Stimulated activated CD8-positive, alpha-beta memory T cell treated with anti-CD3 and anti-CD28 coated beads, Interleukin-7, amount 100 ng/mL, for 1 hour (primary cell): ENCODE measurements around the gene TRIM44.

Experiments
- DNase-seq, 2 donors: peaks; one replicate each; pipeline ENCODE4 v3.0.0-alpha.2; 2020; ENCODE audit warnings: low read depth in 2 of 2

The TRIM44 gene, protein sequence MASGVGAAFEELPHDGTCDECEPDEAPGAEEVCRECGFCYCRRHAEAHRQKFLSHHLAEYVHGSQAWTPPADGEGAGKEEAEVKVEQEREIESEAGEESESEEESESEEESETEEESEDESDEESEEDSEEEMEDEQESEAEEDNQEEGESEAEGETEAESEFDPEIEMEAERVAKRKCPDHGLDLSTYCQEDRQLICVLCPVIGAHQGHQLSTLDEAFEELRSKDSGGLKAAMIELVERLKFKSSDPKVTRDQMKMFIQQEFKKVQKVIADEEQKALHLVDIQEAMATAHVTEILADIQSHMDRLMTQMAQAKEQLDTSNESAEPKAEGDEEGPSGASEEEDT

DNA sequence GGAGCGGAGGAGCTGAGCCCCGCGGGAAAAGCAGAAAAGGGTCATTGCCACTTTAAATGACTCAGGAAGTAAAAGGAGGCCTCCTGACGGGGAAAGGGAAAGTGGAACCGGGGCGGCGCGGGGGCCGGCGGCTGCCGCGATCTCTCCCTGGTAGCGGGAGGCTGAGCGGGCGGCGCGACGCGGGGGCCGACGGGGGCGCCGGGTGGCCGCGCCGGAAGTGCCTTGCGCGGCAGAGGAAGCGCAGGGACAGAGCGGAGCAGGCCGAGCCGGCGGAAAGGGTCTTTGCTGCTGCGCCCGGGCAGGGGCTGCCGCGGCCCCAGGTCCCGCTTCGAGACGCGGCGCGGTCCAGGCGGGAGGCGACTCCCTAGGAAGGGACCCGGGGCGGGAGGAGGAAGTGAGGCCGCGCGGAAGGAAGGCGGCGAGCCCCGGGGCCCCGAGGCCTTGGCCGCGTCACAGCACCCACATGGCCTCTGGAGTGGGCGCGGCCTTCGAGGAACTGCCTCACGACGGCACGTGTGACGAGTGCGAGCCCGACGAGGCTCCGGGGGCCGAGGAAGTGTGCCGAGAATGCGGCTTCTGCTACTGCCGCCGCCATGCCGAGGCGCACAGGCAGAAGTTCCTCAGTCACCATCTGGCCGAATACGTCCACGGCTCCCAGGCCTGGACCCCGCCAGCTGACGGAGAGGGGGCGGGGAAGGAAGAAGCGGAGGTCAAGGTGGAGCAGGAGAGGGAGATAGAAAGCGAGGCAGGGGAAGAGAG, at the start of gene TRIM44:
Gene TRIM44, plus strand, starts transcription at position 127 of the 759 bp plus-strand sequence. Its CDS starts 337 bp downstream, at position 464.
- peak; percentile 55 for DNase-seq

DNA sequence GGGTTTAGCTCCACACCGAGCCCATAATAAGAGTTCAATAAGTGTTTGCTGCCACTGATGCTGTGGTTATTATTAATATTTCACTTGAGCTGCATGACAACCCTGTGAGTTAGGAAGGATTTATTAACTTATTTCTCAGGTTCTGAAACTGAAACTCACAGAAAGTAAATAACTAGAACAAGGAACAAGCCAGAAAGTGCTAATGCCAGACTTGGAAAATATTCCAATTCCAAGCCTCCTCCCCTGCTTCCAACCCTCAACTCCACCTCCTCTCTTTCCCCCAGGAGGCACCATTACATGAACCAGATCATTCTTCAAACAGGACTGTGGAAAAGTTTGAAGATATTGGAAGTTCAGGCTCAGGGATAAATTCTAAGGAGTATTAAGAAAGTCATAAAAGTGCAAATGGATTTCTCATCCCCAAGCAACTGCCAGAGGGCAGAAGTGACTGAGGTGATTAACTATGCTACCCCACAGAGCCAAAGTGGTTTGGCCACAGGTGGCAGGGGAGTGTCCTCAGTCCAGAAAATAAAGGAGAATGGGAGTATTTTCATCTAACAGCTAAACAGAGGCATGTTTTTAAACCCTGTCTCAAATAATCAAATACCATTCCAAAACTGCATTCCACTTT, 47.5 kb upstream of the TRIM44 start:
- DNase-seq = no peak

DNA sequence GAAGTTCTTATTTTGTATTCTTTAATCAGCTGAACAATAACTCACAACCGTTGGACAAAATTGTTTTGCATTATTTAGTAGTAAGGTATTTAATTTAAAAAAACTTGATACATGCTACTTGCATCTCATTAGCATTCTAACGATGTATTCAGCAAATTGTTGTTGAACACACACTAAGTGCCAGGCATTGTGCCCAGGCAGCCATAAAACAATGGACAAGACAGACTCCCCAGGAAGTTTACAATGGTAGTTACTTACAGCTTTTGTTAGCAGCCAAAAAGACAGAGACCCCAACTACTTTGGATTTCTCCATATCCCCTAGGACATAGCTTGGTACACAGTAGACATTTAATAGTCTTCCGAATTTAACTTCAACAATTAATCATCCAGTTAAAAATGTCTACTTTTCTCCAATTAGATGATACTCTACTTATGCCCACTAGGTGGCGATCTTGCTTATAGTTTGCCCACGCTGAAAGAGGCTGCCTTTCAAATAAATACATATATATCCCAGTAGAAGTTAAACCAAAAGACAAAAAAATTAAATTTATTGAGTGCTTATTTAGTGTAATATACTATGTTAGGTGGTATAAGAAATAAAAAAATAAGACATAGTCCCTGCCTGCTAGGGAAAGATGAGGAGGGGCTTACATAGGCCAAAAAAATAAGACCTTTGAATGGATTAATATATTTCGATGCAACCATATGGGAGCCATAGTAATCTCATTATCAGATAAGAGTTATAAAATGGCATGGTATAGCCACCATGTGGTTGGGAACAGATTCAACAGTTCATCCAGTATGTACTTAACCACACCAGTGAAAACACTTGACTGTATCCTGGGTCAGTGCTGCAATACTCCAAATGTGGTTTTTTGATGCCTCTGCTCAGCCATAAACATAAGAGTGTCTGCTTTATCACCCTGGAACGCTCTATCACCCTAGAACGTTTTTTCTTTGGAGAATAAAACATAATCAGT, 46.4 kb upstream of the TRIM44 start:
- no peak for DNase-seq

DNA sequence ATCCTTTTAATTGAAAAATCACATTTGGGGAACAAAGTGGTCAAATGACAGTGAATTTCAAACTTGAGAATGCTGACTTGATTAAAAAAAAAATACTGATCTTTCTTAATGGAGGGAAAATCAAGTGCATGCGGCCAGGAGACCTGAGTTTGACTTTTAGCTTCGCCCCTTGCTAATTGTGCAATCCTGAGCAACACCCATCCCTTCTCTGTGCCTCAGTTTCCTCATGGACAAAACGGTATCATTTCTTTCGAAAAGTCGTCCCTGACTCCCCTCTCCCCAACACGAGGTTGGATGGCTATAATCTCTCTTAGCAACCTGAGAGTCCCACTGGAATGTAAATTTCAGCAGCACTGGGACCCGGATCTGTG, 45.3 kb upstream of the TRIM44 start:
- no peak for DNase-seq

DNA sequence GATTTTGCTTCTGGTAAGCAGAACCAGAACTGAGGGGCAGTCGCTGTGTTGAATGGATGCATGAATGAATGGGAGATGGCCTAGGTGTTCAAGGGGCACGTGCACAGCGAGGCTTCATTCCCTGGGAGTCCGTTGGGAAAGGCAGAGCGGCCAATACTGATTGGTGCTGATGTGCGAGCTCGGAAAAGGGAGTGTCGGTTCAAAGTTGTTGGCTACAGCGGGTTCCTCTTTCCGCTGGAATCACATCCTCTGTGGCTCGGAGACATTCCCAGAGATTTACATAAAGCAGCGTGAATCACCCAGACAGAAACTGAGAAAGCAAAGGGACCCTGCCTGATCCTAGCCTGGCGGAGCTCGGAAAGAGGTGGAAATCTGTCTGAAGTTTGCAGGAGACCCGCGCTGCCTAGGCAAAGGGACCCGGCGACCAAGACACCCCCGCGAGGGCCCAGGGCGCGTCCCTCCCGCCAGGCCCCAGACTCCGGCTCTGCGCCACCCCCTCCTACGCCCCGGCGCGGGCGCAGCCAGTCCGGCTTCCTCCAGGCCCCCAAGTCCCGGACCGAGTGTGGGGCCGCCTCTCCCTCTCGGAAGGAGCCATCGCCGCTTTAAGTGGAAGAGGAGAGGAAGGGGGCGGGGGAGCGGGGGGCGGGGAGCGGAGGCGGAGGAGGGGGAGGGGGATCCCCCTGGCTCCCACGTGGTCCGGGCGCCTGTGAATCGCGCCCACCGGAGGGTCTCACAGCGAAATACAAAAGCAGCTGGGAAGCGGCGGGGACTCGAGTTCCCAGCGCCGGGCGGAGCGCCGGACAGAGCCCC, 44.7 kb upstream of the TRIM44 start, which contains the start of gene FJX1:
Gene FJX1, plus strand, starts transcription at position 774 of the 810 bp plus-strand sequence. CDS start 177 bp downstream, outside the sequence.
- DNase-seq = no peak

DNA sequence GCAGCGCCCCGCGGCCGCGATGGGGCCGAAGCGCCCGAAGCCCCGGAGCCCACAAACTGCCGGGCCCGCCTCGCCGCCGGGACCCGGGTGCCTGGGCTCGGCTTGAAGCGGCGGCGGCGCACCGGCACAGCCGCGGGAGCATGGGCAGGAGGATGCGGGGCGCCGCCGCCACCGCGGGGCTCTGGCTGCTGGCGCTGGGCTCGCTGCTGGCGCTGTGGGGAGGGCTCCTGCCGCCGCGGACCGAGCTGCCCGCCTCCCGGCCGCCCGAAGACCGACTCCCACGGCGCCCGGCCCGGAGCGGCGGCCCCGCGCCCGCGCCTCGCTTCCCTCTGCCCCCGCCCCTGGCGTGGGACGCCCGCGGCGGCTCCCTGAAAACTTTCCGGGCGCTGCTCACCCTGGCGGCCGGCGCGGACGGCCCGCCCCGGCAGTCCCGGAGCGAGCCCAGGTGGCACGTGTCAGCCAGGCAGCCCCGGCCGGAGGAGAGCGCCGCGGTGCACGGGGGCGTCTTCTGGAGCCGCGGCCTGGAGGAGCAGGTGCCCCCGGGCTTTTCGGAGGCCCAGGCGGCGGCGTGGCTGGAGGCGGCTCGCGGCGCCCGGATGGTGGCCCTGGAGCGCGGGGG, 44.0 kb upstream of the TRIM44 start:
- no peak for DNase-seq

DNA sequence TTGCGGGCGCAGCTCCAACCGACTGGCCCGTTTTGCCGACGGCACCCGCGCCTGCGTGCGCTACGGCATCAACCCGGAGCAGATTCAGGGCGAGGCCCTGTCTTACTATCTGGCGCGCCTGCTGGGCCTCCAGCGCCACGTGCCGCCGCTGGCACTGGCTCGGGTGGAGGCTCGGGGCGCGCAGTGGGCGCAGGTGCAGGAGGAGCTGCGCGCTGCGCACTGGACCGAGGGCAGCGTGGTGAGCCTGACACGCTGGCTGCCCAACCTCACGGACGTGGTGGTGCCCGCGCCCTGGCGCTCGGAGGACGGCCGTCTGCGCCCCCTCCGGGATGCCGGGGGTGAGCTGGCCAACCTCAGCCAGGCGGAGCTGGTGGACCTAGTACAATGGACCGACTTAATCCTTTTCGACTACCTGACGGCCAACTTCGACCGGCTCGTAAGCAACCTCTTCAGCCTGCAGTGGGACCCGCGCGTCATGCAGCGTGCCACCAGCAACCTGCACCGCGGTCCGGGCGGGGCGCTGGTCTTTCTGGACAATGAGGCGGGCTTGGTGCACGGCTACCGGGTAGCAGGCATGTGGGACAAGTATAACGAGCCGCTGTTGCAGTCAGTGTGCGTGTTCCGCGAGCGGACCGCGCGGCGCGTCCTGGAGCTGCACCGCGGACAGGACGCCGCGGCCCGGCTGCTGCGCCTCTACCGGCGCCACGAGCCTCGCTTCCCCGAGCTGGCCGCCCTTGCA, 43.3 kb upstream of the TRIM44 start:
- DNase-seq = no peak

DNA sequence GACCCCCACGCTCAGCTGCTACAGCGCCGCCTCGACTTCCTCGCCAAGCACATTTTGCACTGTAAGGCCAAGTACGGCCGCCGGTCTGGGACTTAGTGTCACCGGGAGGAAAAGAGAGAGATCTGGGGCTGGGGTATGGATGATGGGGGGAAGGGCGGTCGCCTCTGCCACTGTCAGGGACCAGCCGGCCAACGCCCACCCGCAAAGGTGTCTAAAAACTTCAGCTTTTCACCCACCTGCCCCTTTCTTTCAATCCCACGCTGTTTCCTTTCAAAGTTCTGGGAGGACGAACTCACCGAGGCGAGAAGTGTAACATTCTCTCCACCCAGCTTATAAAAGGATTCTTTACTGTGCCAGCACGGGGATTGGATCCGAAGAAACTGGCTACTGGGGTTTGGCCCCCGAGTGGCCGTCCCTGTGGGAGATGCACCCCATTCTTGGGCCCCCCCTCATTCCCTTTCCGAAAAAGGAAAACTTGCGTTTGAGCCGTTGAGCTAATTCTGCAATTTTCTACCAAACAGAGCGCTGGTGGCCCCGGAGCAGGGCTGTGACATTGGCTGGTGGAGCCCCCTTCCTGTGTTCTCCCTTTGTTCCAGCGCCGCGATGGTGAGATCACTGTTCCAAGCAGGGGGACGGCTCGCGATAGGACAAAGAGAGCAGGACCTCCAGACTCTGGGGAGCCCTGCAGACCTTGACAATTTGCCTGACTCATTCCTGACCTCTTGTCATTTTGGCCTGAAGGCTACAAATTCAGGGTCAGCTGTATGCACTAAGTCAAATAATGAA, 42.5 kb upstream of the TRIM44 start:
- DNase-seq = no peak

DNA sequence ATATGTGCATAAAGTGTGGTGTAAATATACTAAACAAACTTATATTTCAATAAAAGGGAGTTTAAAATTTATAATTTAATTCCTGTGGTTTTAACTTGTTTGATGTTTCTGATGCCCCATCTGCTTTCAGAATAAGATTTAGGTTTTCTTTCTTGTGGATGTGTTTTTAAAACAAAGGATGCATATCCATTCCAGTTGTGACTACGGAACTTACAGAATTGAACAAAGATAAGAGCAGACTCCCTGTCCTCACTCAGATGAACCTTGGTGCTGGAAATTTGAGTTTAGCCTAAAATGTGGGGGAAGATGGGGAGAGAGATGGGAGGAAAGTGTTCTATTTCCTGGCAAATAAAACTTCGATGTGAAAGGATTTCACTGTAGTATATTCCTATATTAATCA, 41.8 kb upstream of the TRIM44 start:
- no peak for DNase-seq

DNA sequence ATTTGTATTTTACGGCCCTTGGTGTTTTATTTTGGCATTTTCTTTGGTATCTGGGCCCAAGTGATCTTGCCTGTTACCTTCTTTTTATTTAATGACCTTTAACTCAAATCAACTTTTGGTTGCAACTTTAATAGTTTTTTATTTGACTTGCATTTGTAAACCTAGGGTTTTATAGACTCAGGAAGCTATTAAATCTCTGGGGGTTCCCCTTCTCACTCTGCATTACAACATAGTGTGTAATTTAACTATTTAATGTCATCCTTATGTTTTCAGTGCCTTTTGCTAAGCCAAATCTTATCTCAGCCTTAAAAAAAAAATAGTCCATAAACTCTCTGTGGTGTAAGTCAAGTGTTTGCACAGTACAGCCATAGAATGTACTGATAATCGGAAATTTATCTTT, 41.0 kb upstream of the TRIM44 start:
- DNase-seq = no peak

DNA sequence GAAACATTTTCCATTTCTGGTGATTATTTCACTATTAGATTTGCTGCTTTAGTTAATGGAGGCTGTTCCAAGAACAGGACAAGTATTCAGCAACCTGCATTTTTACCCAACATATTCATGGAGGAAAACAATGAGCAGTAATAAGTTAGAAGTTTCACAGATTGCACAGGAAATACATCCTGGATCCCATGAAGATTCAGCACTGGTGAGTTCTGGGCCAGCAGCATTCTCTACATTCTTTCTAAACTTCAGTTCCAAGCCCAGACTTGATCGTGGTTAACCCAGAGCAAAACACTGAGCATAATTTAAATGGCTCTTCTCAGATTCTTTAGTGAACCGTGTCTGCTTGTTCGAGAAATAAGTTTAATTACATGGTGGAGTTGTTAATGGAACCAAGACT, 40.5 kb upstream of the TRIM44 start:
- no peak for DNase-seq

DNA sequence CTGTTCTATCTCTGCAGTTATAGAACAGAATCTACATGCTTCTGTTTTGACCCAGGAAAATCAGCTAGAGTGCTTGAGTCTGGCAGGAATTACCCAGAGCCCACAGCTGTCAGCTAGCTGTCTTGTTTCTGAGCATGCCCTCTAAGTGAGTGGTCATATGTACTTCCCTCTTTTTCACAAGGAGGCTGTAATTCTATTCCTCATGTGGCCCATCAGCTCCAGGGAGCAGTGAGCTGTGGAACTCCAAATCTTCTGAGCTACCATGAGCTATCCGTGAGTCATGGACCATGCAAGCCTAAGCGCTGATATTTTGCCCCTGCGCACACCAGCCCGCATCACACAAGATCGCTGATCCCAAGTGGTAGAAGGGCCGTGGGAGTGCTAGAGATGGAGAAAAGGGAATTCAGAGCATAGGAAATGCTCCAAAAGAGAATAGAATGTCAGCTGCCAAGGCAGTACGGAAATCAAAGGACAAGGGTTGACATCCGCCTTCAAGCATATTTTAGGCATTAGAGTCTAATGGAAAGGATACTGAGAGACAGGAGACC, 38.9 kb upstream of the TRIM44 start:
- no peak for DNase-seq

DNA sequence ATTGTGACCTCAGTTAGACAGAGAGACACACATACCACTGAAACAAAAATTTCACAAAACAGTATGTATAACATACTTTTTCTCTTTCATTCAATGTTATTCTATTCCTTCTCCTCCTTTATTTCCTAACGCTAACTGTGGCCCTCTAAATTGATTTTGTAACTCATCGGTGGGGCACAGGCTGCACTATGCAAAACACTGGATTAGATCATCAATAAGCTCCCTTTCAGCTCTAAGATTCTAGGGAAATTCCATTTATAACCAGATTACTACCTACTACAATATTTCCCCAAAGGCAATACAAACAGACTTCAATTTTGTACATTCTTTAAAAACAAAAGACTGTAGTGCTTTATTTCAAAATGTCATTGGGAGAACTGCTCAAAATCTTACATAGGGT, 38.3 kb upstream of the TRIM44 start:
- no peak for DNase-seq

DNA sequence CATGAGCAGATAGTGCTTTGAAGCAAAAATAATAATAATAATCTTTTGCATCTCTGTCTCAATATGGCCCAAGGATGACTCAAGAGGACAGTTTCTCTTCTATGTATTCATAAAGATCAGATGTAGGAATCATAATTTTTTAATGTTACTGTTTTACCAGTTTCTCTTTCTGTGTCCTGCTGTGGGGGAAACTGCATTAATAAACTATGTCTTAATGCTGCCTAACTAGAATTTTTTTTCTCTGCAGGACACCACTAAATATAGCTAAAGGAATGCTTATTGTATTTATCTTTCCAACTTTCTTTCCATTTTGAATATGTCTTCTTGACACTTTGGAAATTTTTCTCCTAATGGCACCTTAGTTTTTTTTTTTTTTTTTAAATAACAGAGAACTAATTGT, 37.8 kb upstream of the TRIM44 start:
- DNase-seq = no peak

DNA sequence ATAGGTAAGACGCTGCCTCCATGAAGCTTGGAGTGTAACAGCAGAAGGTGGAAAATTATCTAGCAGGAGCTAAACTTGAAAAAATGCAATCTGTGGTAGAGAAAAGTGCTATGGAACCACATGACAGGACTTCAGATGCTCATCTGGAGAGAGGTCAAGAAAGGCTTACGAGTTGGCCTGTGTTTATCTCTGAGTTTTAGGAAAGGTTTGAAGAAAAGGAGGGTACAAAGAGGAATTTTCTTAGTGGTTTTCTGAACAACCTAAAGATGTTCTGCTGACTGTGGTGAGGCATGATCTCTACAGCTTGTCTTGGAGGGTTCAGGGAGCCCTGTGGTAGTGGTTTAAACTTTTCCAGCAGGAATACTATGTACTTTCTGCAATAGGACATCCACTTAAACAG, 36.1 kb upstream of the TRIM44 start:
- DNase-seq = no peak

DNA sequence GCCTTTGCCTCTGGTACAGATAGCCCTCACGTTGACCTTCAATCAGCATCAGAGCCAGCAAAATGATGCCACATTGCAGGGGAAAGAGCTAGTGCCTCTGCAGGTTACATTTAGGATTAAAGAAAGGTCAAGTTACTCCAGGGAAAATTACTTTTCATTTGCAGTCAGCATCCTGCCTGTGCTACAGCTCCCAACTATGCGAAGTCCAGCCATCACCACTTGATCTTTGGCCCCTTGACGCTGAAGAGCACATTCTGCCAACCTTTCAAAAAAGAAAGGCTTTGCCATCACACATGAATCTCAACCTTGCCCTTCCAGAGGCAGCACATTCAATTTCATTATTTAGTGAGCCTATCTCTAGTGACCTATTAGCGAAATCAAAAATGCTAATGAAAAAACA, 33.1 kb upstream of the TRIM44 start:
- no peak for DNase-seq

DNA sequence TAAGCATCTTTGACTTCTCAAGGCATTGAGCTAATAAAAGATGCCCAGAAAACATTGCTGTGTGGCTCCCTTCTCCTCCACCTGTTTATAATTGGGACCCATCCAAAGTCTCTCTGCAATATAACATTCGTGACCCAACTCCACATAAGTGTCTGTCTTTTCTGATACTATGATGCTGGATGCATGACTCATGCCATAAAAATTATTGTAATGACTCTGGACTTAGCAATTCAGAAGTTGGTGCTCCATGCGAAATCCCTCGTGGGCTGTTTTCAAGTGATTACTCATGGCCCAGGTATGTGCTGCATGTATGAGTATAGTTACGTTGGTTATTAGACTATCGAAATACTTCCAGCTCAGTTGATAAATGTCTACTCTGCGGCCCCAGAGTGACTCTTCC, 32.7 kb upstream of the TRIM44 start:
- DNase-seq = no peak

DNA sequence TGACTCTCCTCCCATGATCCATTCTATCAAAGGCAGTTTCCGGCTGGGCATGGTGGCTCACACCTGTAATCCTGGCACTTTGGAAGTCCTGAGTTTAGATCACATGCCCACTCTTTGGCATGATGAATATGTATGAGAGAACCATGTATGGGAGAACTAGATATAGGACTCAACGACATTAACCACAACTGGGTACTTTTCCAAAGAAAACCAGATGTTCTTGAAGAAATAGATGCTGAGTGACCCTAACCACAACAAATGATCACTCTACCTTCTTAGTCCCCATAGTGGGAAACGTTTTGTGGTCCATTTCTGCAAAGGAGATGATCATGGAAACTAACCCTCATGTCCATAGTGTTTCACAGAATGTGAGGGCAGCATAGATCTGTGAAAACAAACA, 30.7 kb upstream of the TRIM44 start:
- no peak for DNase-seq
